Activated CD8-positive, alpha-beta memory T cell treated with anti-CD3 and anti-CD28 coated beads, Interleukin-2, amount 10 ng/mL, durations not matched to agents 7 days and 5 days (primary cell): Measurements from ENCODE around the gene HOXC4. TPM values are rescaled to one million over a fixed set of nuclear protein-coding genes. Genes with fewer than 3 reads are reported as not detected.
"Not testable (repeated sequence)": the region's sequence is repeated elsewhere in the genome, so short reads cannot be mapped to it uniquely, and the experiment has no call there.

Experiments used
- ATAC-seq: fragments of 150-1000 bp; cut with Tn5 transposase; one replicate; pipeline ENCODE4 v1.10.0; 2021; ENCODE audit warnings: moderate library complexity
- CTCF ChIA-PET: fragments of 350-600 bp; sonication (Branson Sonifier 250); formaldehyde crosslinking; loops from one replicate; lab custom pipeline; 2021; ENCODE audit warnings: antibody characterized with exemption; lab: Charles Lee
- DNase-seq: peaks from one replicate; pipeline ENCODE4 v3.0.0-alpha.2; 2020
- H3K27ac Mint-ChIP-seq: one replicate; pipeline ENCODE4 v1.8.0; 2021; ENCODE audit warnings: mild to moderate bottlenecking, mixed read lengths
- H3K27me3 Mint-ChIP-seq: one replicate; pipeline ENCODE4 v1.8.0; 2021; ENCODE audit warnings: mixed read lengths
- H3K36me3 Mint-ChIP-seq: one replicate; pipeline ENCODE4 v1.8.0; 2021; ENCODE audit warnings: mild to moderate bottlenecking, mixed read lengths
- H3K4me1 Mint-ChIP-seq: one replicate; pipeline ENCODE4 v1.8.0; 2021; ENCODE audit warnings: mixed read lengths
- H3K4me3 Mint-ChIP-seq: one replicate; pipeline ENCODE4 v1.8.0; 2021; ENCODE audit warnings: mild to moderate bottlenecking, moderate library complexity, mixed read lengths
- H3K9me3 Mint-ChIP-seq: one replicate; pipeline ENCODE4 v1.8.0; 2022; ENCODE audit warnings: low read depth, mixed read lengths
- total RNA-seq, 2 experiments: library from RNA; stranded (reverse); gene quantifications; one replicate each; pipeline ENCODE4 v1.2.3, GENCODE V29; 2021

Gene HOXC4
- total RNA-seq, 2 experiments from 2014 or later = 1.5 to 1.9 TPM

DNA sequence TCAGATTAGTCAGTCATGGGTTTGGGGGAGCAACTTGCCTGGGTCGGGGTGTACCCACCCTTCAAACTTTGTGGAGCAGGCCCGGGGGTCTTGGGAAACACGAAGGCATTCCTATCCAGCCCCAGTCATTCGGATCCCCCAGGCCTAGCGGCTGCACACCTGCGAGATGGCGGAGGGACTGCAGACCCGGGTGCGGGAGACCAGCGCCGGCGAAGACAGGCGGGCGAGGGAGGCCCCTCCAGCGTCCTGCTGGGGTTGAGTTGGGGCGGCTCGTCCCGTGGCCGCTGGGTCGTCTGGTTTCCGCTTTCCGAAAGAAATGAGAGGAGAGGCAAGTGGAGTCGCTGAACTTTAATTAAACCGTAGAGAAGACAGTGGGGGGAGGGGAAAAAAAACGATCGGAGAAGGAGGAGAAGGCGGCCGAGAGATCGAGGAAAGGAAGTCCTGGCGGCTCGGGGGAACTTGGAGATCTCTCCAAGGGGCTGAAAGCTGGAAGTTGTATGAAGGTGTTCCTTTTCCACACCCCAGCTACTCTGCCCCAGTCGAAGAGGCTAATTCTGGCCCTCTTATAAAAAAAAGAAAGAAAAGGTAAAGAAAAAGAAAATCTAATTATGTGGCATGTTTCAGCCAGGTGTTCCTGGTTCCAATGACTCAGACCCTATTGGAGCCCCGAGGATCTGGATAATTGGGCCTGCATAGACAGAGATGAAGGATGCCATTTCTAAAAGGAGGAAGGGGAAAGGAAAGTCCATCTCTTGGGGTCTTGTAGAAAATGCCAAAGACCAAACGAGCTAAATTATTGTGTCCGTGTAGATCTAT is 28.2 kb downstream of the HOXC4 start:
- CTCF ChIA-PET = interaction anchor here (0.8 to 0.9 kb wide), 2 partner anchors 49 to 133 kb away, joined by 3 to 4 read pairs; no protein-coding TSS in a partner anchor

GRCh38 chr12:54082397-54082892 is 28.8 kb downstream of the HOXC4 start:
- Mint-ChIP-seq H3K27ac (peak overlapping the region; percentile 94), H3K9me3 (no peaks in the 10 kb centered on the region), H3K27me3 (peaks cover 14% of the 10 kb centered on the region), H3K4me3 (peak overlapping the region; percentile 79), H3K36me3 (no peaks in the 10 kb centered on the region), H3K4me1 (peaks cover 18% of the 10 kb centered on the region)
- peak; percentile 55 for ATAC-seq
- CTCF ChIA-PET = interaction anchor here (0.8 to 0.9 kb wide), 2 partner anchors 50 to 132 kb away, joined by 3 to 4 read pairs; no protein-coding TSS in a partner anchor
- peak; percentile 62 for DNase-seq

More for the DNA sequence above, 28.2 kb downstream of the HOXC4 start:
- peaks cover 18% of the 10 kb centered on the region for H3K4me1 Mint-ChIP-seq
- ATAC-seq, H3K36me3 Mint-ChIP-seq, H3K9me3 Mint-ChIP-seq: not testable (repeated sequence)
- peaks cover 14% of the 10 kb centered on the region for H3K27me3 Mint-ChIP-seq
- H3K27ac Mint-ChIP-seq = peak overlapping the region; percentile 94
- DNase-seq = peak; percentile 52
- peak overlapping the region; percentile 79 for H3K4me3 Mint-ChIP-seq

GRCh38 chr12:54088011-54088410 is 34.4 kb downstream of the HOXC4 start:
- ATAC-seq, H3K4me3 Mint-ChIP-seq, H3K9me3 Mint-ChIP-seq, CTCF ChIA-PET, H3K27ac Mint-ChIP-seq, H3K36me3 Mint-ChIP-seq, DNase-seq: not testable (repeated sequence)
- Mint-ChIP-seq H3K4me1 (peaks cover 15% of the 10 kb centered on the region), H3K27me3 (peaks cover 50% of the 10 kb centered on the region)

DNA sequence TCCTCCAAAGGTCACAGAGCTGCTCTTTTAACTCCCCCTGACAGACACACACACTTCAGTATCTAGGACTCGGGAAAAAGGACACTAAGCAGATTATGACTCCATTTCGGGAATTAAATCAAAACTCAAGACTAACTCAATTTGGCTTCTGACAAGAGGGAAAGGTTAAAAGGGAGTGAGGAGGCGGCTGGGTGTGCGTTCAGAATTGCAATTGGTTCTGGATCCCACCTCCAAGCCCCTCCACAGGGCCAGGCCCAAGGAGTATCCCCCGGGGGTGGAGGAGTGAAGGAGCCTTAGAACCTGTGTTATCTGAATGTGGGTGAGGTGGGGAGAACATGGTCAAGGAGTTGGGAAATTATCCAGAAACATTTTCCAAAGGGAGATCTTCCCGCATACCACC is 35.8 kb downstream of the HOXC4 start:
- peaks cover 52% of the 10 kb centered on the region for H3K27me3 Mint-ChIP-seq
- H3K27ac Mint-ChIP-seq, ATAC-seq, H3K9me3 Mint-ChIP-seq, H3K4me3 Mint-ChIP-seq, CTCF ChIA-PET, DNase-seq, H3K36me3 Mint-ChIP-seq: not testable (repeated sequence)
- H3K4me1 Mint-ChIP-seq = peaks cover 11% of the 10 kb centered on the region

DNA sequence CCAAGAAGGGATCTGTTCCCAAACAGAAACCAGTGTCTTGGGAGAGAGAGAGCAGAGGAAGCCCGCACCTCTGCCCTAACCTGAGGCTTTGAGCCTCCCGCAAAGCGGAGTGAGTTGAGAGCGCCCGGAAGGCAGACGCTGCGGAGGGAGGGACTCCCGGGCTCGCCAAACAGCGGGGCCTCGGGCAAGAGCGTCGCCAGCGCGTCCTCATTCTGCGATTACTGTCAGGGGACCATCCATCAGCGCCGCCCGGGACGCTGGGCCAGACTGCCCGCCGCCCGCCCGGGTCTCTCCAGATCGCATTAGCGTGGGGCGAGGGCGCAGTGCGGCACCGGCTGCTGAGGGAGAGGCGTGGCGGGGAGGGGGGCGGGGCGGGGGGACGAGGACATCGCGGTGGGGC is 36.7 kb downstream of the HOXC4 start:
- Mint-ChIP-seq H3K27me3 (peaks cover 49% of the 10 kb centered on the region), H3K4me3 (peak overlapping the region; percentile 47), H3K4me1 (peaks cover 11% of the 10 kb centered on the region)
- ATAC-seq, H3K27ac Mint-ChIP-seq, CTCF ChIA-PET, DNase-seq, H3K9me3 Mint-ChIP-seq, H3K36me3 Mint-ChIP-seq: not testable (repeated sequence)

DNA sequence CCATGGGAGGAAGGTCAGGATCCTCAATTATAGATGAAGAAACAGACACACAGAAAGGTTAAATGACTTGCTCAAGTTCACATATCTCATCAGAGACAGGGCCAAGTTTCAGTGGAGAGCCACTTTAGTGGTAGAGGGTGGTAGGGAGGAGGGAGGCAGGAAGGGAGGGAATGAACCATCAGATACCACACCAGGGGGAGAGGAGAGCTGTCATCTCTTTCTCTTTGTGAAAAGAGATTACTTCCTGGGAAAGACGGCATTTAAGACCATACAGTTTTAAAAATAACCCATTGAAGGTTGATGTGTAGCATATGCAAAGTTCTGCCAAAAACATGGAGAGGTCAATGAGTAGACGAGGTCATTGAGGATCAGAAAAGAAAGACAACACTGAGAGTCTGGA is 39.3 kb downstream of the HOXC4 start:
- peaks cover 53% of the 10 kb centered on the region for H3K27me3 Mint-ChIP-seq

GRCh38 chr12:54095928-54096327 is 42.3 kb downstream of the HOXC4 start:
- DNase-seq, H3K4me1 Mint-ChIP-seq, H3K9me3 Mint-ChIP-seq, H3K4me3 Mint-ChIP-seq, H3K36me3 Mint-ChIP-seq, ATAC-seq, H3K27ac Mint-ChIP-seq, CTCF ChIA-PET: not testable (repeated sequence)
- H3K27me3 Mint-ChIP-seq = peaks cover 41% of the 10 kb centered on the region

More for the DNA sequence above, 39.3 kb downstream of the HOXC4 start:
- CTCF ChIA-PET, H3K36me3 Mint-ChIP-seq, ATAC-seq, H3K27ac Mint-ChIP-seq, H3K4me3 Mint-ChIP-seq, H3K9me3 Mint-ChIP-seq, DNase-seq: not testable (repeated sequence)
- H3K4me1 Mint-ChIP-seq = peaks cover 11% of the 10 kb centered on the region

DNA sequence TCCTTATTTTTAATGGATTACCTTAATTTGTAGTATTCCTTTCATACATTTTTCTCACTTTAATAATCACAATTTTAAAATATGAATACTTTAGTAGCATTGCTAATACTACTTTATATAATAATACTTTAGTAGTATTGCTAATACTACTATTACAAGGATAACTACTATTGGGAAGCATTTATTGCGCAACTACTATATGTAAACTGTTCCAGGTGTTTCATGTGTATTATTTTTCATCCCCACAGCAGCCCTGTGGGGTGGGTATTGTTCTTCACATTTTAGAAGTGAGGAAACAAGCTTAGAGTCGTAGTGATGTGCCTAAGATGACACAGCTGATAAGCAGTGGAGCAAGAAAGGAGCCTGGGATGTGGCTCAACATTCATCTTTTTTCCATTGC is 45.0 kb downstream of the HOXC4 start:
- H3K27ac Mint-ChIP-seq, H3K9me3 Mint-ChIP-seq, H3K4me3 Mint-ChIP-seq, ATAC-seq, DNase-seq, H3K4me1 Mint-ChIP-seq, H3K36me3 Mint-ChIP-seq, CTCF ChIA-PET: not testable (repeated sequence)
- H3K27me3 Mint-ChIP-seq = peaks cover 38% of the 10 kb centered on the region

DNA sequence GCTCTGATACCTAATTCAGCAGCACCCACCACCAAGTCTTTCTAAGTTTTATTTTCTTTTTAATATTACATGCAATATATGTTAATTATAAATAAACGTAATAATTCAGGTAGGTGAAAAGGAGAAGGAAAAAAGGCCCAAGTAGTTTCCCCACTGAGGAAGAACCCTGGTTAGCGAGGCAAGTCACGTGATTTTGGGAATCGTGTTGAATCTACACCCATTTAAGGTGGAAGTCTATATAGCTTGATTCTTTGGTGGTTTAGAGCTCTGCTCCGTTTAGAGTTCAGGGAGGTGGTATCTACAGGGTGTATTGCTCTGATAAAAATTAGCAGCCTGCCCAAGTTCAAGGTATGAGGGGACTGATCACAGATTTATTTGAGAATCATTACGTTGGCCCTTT is 47.0 kb downstream of the HOXC4 start:
- CTCF ChIA-PET, H3K9me3 Mint-ChIP-seq, H3K4me3 Mint-ChIP-seq, H3K36me3 Mint-ChIP-seq, H3K4me1 Mint-ChIP-seq, DNase-seq, H3K27ac Mint-ChIP-seq, ATAC-seq: not testable (repeated sequence)
- peaks cover 44% of the 10 kb centered on the region for H3K27me3 Mint-ChIP-seq

- H3K4me3 Mint-ChIP-seq, H3K36me3 Mint-ChIP-seq, ATAC-seq, H3K4me1 Mint-ChIP-seq, DNase-seq, H3K9me3 Mint-ChIP-seq, CTCF ChIA-PET, H3K27ac Mint-ChIP-seq: not testable (repeated sequence)
- H3K27me3 Mint-ChIP-seq = peaks cover 56% of the 10 kb centered on the region
Measured at GRCh38 chr12:54102223-54102622, 48.6 kb downstream of the HOXC4 start.

- H3K4me3 Mint-ChIP-seq, DNase-seq, ATAC-seq, H3K4me1 Mint-ChIP-seq, H3K36me3 Mint-ChIP-seq, H3K27ac Mint-ChIP-seq, H3K9me3 Mint-ChIP-seq, CTCF ChIA-PET: not testable (repeated sequence)
- peaks cover 66% of the 10 kb centered on the region for H3K27me3 Mint-ChIP-seq
Measured at GRCh38 chr12:54103827-54104226, 50.2 kb downstream of the HOXC4 start.
